GM23338 (cell line): ENCODE data around the gene NDRG2. TPM values are rescaled to one million over a fixed set of nuclear protein-coding genes. Genes with fewer than 3 reads are reported as not detected.
A peak's percentile ranks its signal among the peaks of the same experiment; 100 is the strongest.

Source experiments
- ATAC-seq: fragments of 200-7000 bp; cut with Tn5 transposase; 3 replicates; pipeline ENCODE4 v1.9.1; 2020
- DNase-seq: peaks from one replicate; pipeline ENCODE4 v3.0.0-alpha.2; 2015; ENCODE audit warnings: low spot score
- H2AFZ ChIP-seq: fragments of 200-600 bp; sonication (generic); 2 replicates; pipeline ENCODE4 v1.8.0; 2016; ENCODE audit warnings: antibody characterized with exemption, mild to moderate bottlenecking, moderate library complexity
- H3F3A ChIP-seq: fragments of 200-600 bp; sonication (generic); replicated peaks from 2 replicates; pipeline ENCODE4 v1.8.0; 2017; ENCODE audit warnings: antibody characterized with exemption, mixed run types, low read depth
- H3K27ac ChIP-seq: fragments of 200-600 bp; sonication (generic); 2 replicates; pipeline ENCODE4 v1.6.1; 2016; ENCODE audit warnings: low read depth
- H3K27me3 ChIP-seq: fragments of 200-600 bp; sonication (generic); 2 replicates; pipeline ENCODE4 v1.8.0; 2016; ENCODE audit warnings: mild to moderate bottlenecking, mixed run types, moderate library complexity; ENCODE audit not compliant: insufficient read depth
- H3K36me3 ChIP-seq: fragments of 200-600 bp; sonication (generic); 2 replicates; pipeline ENCODE4 v1.8.0; 2016; ENCODE audit warnings: mild to moderate bottlenecking; ENCODE audit not compliant: insufficient read depth
- H3K4me1 ChIP-seq: fragments of 200-600 bp; sonication (generic); 2 replicates; pipeline ENCODE4 v1.8.0; 2016; ENCODE audit warnings: mild to moderate bottlenecking, moderate library complexity; ENCODE audit not compliant: insufficient read depth
- H3K4me2 ChIP-seq: fragments of 200-600 bp; sonication (generic); 2 replicates; pipeline ENCODE4 v1.7.1; 2017; ENCODE audit warnings: mixed run types
- H3K4me3 ChIP-seq: fragments of 200-600 bp; sonication (generic); 2 replicates; pipeline ENCODE4 v1.6.1; 2016; ENCODE audit warnings: mixed run types
- H3K79me2 ChIP-seq: fragments of 200-600 bp; sonication (generic); replicated peaks from 2 replicates; pipeline ENCODE4 v1.8.0; 2017; ENCODE audit warnings: mild to moderate bottlenecking; ENCODE audit not compliant: insufficient read depth
- H3K9me2 ChIP-seq: fragments of 200-600 bp; sonication (generic); 2 replicates; pipeline ENCODE4 v1.8.0; 2017; ENCODE audit not compliant: insufficient read depth
- H4K20me1 ChIP-seq: fragments of 200-600 bp; sonication (generic); replicated peaks from 2 replicates; pipeline ENCODE4 v1.8.0; 2017; ENCODE audit warnings: mild to moderate bottlenecking; ENCODE audit not compliant: insufficient read depth
- H3K27ac Mint-ChIP-seq: 2 replicates; pipeline ENCODE4 v1.8.0; 2020; ENCODE audit warnings: inconsistent platforms, mild to moderate bottlenecking, moderate library complexity, mixed read lengths
- H3K27me3 Mint-ChIP-seq: 3 replicates; pipeline ENCODE4 v1.8.0; 2022; ENCODE audit warnings: low read depth, mild to moderate bottlenecking, moderate library complexity, mixed read lengths, inconsistent platforms; ENCODE audit not compliant: insufficient read depth, poor library complexity
- H3K36me3 Mint-ChIP-seq: 3 replicates; pipeline ENCODE4 v1.8.0; 2021; ENCODE audit warnings: low read depth, mild to moderate bottlenecking, inconsistent platforms, moderate library complexity, mixed read lengths
- H3K4me1 Mint-ChIP-seq: 3 replicates; pipeline ENCODE4 v1.8.0; 2020; ENCODE audit warnings: mild to moderate bottlenecking, inconsistent platforms, mixed read lengths
- H3K4me3 Mint-ChIP-seq: 3 replicates; pipeline ENCODE4 v1.8.0; 2021; ENCODE audit warnings: moderate library complexity, mild to moderate bottlenecking, inconsistent platforms, mixed read lengths
- H3K9me3 Mint-ChIP-seq: 3 replicates; pipeline ENCODE4 v1.8.0; 2020; ENCODE audit warnings: moderate library complexity, mild to moderate bottlenecking, inconsistent platforms, mixed read lengths
- CREB1 ChIP-seq: fragments of 250-450 bp; sonication (Bioruptor Pico); IDR thresholded peaks from 2 replicates; pipeline ENCODE4 v1.5.0; 2020; ENCODE audit warnings: low read depth, mild to moderate bottlenecking, moderate library complexity
- EZH2 ChIP-seq: fragments of 200-600 bp; sonication (generic); IDR thresholded peaks from one replicate; pipeline ENCODE4 v1.8.0; 2017; ENCODE audit warnings: antibody characterized with exemption, mild to moderate bottlenecking, low read depth; ENCODE audit not compliant: unreplicated experiment
- EZH2phosphoT487 ChIP-seq: fragments of 200-600 bp; sonication (generic); IDR thresholded peaks from one replicate; pipeline ENCODE4 v1.8.1; 2018; ENCODE audit warnings: antibody characterized with exemption; ENCODE audit not compliant: unreplicated experiment
- JUNB ChIP-seq: IDR thresholded peaks from one replicate; pipeline ENCODE4 v1.6.1; 2016; ENCODE audit warnings: antibody characterized with exemption; ENCODE audit not compliant: unreplicated experiment
- NANOG ChIP-seq: IDR thresholded peaks from 2 replicates; pipeline ENCODE4 v1.6.1; 2016; ENCODE audit warnings: antibody characterized with exemption, borderline replicate concordance
- POLR2AphosphoS5 ChIP-seq: IDR thresholded peaks from 2 replicates; pipeline ENCODE4 v1.6.1; 2016; ENCODE audit warnings: antibody characterized with exemption, low read depth
- STAT1 ChIP-seq: IDR thresholded peaks from one replicate; pipeline ENCODE4 v1.6.1; 2016; ENCODE audit warnings: antibody characterized with exemption; ENCODE audit not compliant: unreplicated experiment
- ZNF114 ChIP-seq: fragments of 250-450 bp; sonication (Bioruptor Pico); IDR thresholded peaks from 2 replicates; pipeline ENCODE4 v1.5.0; 2020; ENCODE audit warnings: mild to moderate bottlenecking, moderate library complexity
- ZNF331 ChIP-seq: fragments of 250-450 bp; sonication (Bioruptor Pico); IDR thresholded peaks from 2 replicates; pipeline ENCODE4 v1.5.0; 2020; ENCODE audit warnings: low read depth, mild to moderate bottlenecking, moderate library complexity
- ZNF462 ChIP-seq: fragments of 250-450 bp; sonication (Bioruptor Pico); IDR thresholded peaks from 2 replicates; pipeline ENCODE4 v1.5.0; 2020; ENCODE audit warnings: mild to moderate bottlenecking, moderate library complexity
- polyA plus RNA-seq: library from polyadenylated mRNA; unstranded; fragments of >200 nt; fragmentation: Nextera tagmentation; extraction: Ambion mirVana; gene quantifications from 2 replicates; pipeline ENCODE4 v1.2.1, GENCODE V29; 2016
- total RNA-seq: library from RNA; depleted of rRNA; stranded (reverse); fragments of >200 nt; shearing (Covaris generic); gene quantifications from 2 replicates; pipeline ENCODE4 v1.2.3, GENCODE V29; 2014
- TF ChIP-seq, protein P1 (sequence below), 2 experiments: fragments of 200-600 bp in 1 of 2; sonication (generic) in 1 of 2; conservative IDR thresholded peaks; 2 replicates each; pipeline versions ENCODE4 v1.5.1 to v1.6.1; 2016 to 2017; ENCODE audit warnings: antibody characterized with exemption in 2 of 2, low read depth in 2 of 2, mild to moderate bottlenecking in 2 of 2, moderate library complexity in 1 of 2

The NDRG2 gene
- total and polyA plus RNA-seq, 2 experiments from 2014 or later: 8.8 to 20.6 TPM

DNA sequence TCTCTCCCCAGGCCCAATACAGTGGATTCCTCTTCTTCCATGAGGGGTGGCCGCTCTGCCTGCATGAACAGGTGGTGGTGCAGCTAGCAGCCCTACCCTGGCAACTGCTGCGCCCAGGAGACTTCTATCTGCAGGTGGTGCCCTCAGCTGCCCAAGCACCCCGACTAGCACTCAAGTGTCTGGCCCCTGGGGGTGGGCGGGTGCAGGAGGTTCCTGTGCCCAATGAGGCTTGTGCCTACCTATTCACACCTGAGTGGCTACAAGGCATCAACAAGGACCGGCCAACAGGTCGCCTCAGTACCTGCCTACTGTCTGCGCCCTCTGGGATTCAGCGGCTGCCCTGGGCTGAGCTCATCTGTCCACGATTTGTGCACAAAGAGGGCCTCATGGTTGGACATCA is 49.1 kb upstream of the NDRG2 start (continued):
- no peak for TF ChIP-seq EZH2phosphoT487
- no peak for TF ChIP-seq NANOG
- TF ChIP-seq CREB1 (CRISPR knock-in tag): no peak
- TF ChIP-seq, protein P1, sequence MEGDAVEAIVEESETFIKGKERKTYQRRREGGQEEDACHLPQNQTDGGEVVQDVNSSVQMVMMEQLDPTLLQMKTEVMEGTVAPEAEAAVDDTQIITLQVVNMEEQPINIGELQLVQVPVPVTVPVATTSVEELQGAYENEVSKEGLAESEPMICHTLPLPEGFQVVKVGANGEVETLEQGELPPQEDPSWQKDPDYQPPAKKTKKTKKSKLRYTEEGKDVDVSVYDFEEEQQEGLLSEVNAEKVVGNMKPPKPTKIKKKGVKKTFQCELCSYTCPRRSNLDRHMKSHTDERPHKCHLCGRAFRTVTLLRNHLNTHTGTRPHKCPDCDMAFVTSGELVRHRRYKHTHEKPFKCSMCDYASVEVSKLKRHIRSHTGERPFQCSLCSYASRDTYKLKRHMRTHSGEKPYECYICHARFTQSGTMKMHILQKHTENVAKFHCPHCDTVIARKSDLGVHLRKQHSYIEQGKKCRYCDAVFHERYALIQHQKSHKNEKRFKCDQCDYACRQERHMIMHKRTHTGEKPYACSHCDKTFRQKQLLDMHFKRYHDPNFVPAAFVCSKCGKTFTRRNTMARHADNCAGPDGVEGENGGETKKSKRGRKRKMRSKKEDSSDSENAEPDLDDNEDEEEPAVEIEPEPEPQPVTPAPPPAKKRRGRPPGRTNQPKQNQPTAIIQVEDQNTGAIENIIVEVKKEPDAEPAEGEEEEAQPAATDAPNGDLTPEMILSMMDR (conservative IDR thresholded peaks at IDR 0.05; ENCODE audit: low read depth in 2 of 2): no peak
- no peak for TF ChIP-seq STAT1

- Histone ChIP-seq H3K9me2 (no peaks in the 10 kb centered on the region), H4K20me1 (peaks cover 3% of the 10 kb centered on the region; the same call in 1 of the 2 replicates), H3K4me2 (peak overlapping the region; percentile 98; the same call in 1 of the 2 replicates), H3K27ac (no peak overlapping the region), H3F3A (peaks cover 17% of the 10 kb centered on the region), H3K4me1 (peaks cover 13% of the 10 kb centered on the region), H3K27me3 (peaks cover 13% of the 10 kb centered on the region), H2AFZ (no peak overlapping the region), H3K79me2 (peaks cover 6% of the 10 kb centered on the region), H3K36me3 (peaks cover 12% of the 10 kb centered on the region; the same call in 1 of the 2 replicates), H3K4me3 (no peak overlapping the region)
- ATAC-seq: no peak
- Mint-ChIP-seq H3K4me1 (peaks cover 27% of the 10 kb centered on the region), H3K36me3 (peaks cover 53% of the 10 kb centered on the region), H3K27ac (no peak overlapping the region), H3K27me3 (peaks cover 20% of the 10 kb centered on the region), H3K9me3 (no peaks in the 10 kb centered on the region; the same call in 1 of the 3 replicates), H3K4me3 (peak overlapping the region; percentile 97)
- DNase-seq: no peak
- TF ChIP-seq POLR2AphosphoS5 (no peak), ZNF114 (CRISPR knock-in tag) (no peak), NANOG (no peak), STAT1 (no peak), JUNB (no peak), EZH2 (no peak), ZNF331 (CRISPR knock-in tag) (no peak), EZH2phosphoT487 (no peak), CREB1 (CRISPR knock-in tag) (no peak), ZNF462 (no peak)
- TF ChIP-seq, protein P1 (conservative IDR thresholded peaks at IDR 0.05; ENCODE audit: low read depth in 2 of 2): no peak
Measured at GRCh38 chr14:21072781-21073339, 48.0 kb upstream of the NDRG2 start.
